ENCODE data around the gene DEAF1.
A peak's percentile ranks its signal among the peaks of the same experiment; 100 is the strongest.

Gene DEAF1

DNA sequence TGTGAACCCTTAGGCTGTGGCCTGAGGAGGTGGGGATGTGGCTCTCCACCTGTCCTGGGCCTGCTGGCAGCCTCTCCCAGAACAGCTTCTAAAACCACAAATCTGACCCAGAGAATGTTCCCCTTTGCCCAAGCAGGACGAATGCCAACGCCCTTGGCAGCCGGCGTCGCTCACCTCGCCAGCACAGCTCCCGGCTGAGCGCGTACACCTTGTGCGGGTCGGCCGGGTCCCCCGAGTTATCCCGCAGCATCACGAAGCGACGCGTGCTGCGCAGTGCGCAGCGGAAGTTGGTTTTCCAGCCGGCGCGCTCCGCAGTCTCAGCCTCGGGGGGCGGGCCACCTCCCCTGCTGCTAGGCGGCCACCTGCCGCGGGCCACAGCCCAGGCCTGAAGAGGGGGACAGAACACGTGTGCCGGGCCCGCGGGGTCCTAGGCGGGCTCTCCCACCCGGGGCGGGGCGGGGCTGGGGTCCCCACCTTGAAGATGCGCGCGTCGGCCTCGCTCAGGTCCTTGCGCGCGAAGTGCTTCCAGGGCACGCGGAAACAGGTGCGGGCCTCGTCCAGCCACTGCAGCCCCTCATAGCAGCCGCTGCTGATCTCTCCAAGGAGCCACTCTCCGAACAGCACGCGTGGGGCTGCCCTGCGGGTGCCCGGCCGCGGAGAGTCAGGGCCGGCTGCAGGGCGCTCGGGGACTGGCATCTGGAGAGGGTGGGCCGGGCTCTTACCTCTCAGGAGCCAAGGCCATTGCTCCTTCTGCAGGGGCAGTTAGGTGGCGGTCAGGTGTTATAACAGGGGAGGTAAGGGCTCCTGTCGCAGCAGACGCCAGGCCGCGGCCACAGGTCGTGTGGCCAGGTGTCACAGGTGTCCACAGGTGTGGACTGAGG is 80.2 kb downstream of the DEAF1 start:
- ChIA-PET POLR2A (interaction anchor here (0.7 to 1.0 kb wide), 3 partner anchors 11 to 39 kb away, joined by 3 to 4 read pairs (median 3); no protein-coding TSS in a partner anchor), CTCF (no interaction called here)
- DNase-seq (ENCODE audit: extremely low spot score), result no peak

DNA sequence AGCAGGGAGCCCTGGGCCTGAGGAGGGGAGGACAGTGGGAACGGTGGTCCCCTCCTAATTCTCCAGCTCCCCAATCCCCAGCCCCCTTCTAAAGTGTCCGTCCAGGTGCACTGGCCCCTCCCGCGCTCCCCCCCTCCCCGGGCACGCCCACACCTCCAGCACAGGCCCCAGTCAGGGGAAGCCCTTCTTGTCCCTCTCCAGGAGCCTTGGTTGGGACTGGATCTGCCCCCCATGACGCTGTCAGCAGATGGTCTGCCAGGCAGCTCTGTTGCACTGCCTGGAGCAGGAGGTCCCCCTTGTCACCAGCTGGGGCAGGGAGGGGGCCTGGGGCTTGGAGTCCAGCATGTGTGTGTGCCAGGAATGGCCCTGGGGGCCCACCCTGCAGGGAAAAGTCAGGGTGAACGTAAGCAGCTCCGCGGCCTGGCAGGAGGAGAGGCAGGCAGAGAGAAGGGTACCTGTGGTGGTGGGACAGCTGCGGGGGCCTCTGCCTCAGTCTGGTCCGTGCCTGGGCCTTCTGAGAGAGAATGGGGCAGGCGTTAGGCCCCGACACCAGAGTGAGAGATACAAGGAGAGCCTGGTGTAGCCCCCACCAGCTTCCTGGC is 80.9 kb downstream of the DEAF1 start:
- CTCF ChIA-PET, result no interaction called here
- no peak for DNase-seq (ENCODE audit: extremely low spot score)
- POLR2A ChIA-PET, result interaction anchor here (0.7 to 1.0 kb wide), 2 partner anchors 38 to 79 kb away, joined by 3 to 4 read pairs; partner anchors contain the start of gene HRAS
- no peak for TF ChIP-seq ELF4 (IDR thresholded peaks at IDR 0.05)
- TF ChIP-seq L3MBTL2 (conservative IDR thresholded peaks at IDR 0.05), result no peak
- TF ChIP-seq HDGF (IDR thresholded peaks at IDR 0.05; ENCODE audit: borderline replicate concordance), result no peak

More for the DNA sequence above, 80.2 kb downstream of the DEAF1 start:
- TF ChIP-seq FOXK2 (IDR thresholded peaks at IDR 0.05) (no peak), ELF4 (IDR thresholded peaks at IDR 0.05) (no peak), LEF1 (IDR thresholded peaks at IDR 0.05; ENCODE audit: borderline replicate concordance) (no peak), BHLHE40 (IDR thresholded peaks at IDR 0.05; ENCODE audit: borderline replicate concordance) (no peak), SP1 (IDR thresholded peaks at IDR 0.05) (no peak), CTBP1 (IDR thresholded peaks at IDR 0.05; ENCODE audit: borderline replicate concordance) (no peak), PKNOX1 (IDR thresholded peaks at IDR 0.05) (no peak), NFRKB (IDR thresholded peaks at IDR 0.05) (no peak), TARDBP (IDR thresholded peaks at IDR 0.05) (no peak), ZNF384 (IDR thresholded peaks at IDR 0.05) (no peak)

- POLR2A ChIA-PET, result interaction anchor here (1.0 kb wide), 1 partner anchor 78 kb away, joined by 3 read pairs; the partner anchor contains the start of gene HRAS
- CTCF ChIA-PET, result no interaction called here
- peak; percentile 38 for DNase-seq (ENCODE audit: extremely low spot score)
- TF ChIP-seq LEF1 (IDR thresholded peaks at IDR 0.05; ENCODE audit: borderline replicate concordance) (no peak), FOXA1 (IDR thresholded peaks at IDR 0.05) (no peak), PKNOX1 (IDR thresholded peaks at IDR 0.05) (peak; percentile 53)
Measured at GRCh38 chr11:613369-613968, 81.6 kb downstream of the DEAF1 start.

GRCh38 chr11:612961-613300 is 82.1 kb downstream of the DEAF1 start:
- TF ChIP-seq FOXM1 (IDR thresholded peaks at IDR 0.05; ENCODE audit: borderline replicate concordance) (no peak), TARDBP (IDR thresholded peaks at IDR 0.05) (no peak), CTBP1 (IDR thresholded peaks at IDR 0.05; ENCODE audit: borderline replicate concordance) (no peak), ARNT (IDR thresholded peaks at IDR 0.05) (no peak), SUZ12 (IDR thresholded peaks at IDR 0.05) (no peak), L3MBTL2 (conservative IDR thresholded peaks at IDR 0.05) (no peak), BHLHE40 (IDR thresholded peaks at IDR 0.05; ENCODE audit: borderline replicate concordance) (no peak), ZNF384 (IDR thresholded peaks at IDR 0.05) (no peak), SP1 (IDR thresholded peaks at IDR 0.05) (no peak), FOXA1 (IDR thresholded peaks at IDR 0.05) (no peak), NFRKB (IDR thresholded peaks at IDR 0.05) (no peak), HDGF (IDR thresholded peaks at IDR 0.05; ENCODE audit: borderline replicate concordance) (no peak), PKNOX1 (IDR thresholded peaks at IDR 0.05) (no peak), ELF4 (IDR thresholded peaks at IDR 0.05) (no peak), FOXK2 (IDR thresholded peaks at IDR 0.05) (no peak), LEF1 (IDR thresholded peaks at IDR 0.05; ENCODE audit: borderline replicate concordance) (no peak)
- POLR2A ChIA-PET, result no interaction called here
- DNase-seq (ENCODE audit: extremely low spot score), result no peak
- CTCF ChIA-PET, result no interaction called here

- CTCF ChIA-PET, result no interaction called here
- POLR2A ChIA-PET, result no interaction called here
- no peak for DNase-seq (ENCODE audit: extremely low spot score)
- TF ChIP-seq LEF1 (IDR thresholded peaks at IDR 0.05; ENCODE audit: borderline replicate concordance), result no peak
- no peak for TF ChIP-seq SUZ12 (IDR thresholded peaks at IDR 0.05)
- no peak for TF ChIP-seq L3MBTL2 (conservative IDR thresholded peaks at IDR 0.05)
- no peak for TF ChIP-seq PKNOX1 (IDR thresholded peaks at IDR 0.05)
- no peak for TF ChIP-seq NFRKB (IDR thresholded peaks at IDR 0.05)
- no peak for TF ChIP-seq ELF4 (IDR thresholded peaks at IDR 0.05)
- TF ChIP-seq SP1 (IDR thresholded peaks at IDR 0.05), result no peak
- TF ChIP-seq TARDBP (IDR thresholded peaks at IDR 0.05), result no peak
- no peak for TF ChIP-seq HDGF (IDR thresholded peaks at IDR 0.05; ENCODE audit: borderline replicate concordance)
- TF ChIP-seq FOXK2 (IDR thresholded peaks at IDR 0.05), result no peak
- TF ChIP-seq BHLHE40 (IDR thresholded peaks at IDR 0.05; ENCODE audit: borderline replicate concordance), result no peak
- TF ChIP-seq CTBP1 (IDR thresholded peaks at IDR 0.05; ENCODE audit: borderline replicate concordance), result no peak
- TF ChIP-seq FOXA1 (IDR thresholded peaks at IDR 0.05), result no peak
- no peak for TF ChIP-seq FOXM1 (IDR thresholded peaks at IDR 0.05; ENCODE audit: borderline replicate concordance)
- TF ChIP-seq ZNF384 (IDR thresholded peaks at IDR 0.05), result no peak
- TF ChIP-seq ARNT (IDR thresholded peaks at IDR 0.05), result no peak
Measured at GRCh38 chr11:612201-612960, 82.6 kb downstream of the DEAF1 start.

Data from HEK293T (cell line).